NCI-H146 treated with DMSO at 0.1 percent for 48 hours (cell line): ENCODE results near the gene LTN1.

ENCODE experiments used
- DNase-seq: peaks from one replicate; lab custom pipeline; 2025; ENCODE audit not compliant: unreplicated experiment; lab: John Stamatoyannopoulos, UW

LTN1 gene

GRCh38 chr21:28883931-28884330, 108.7 kb downstream of the LTN1 start:
- DNase-seq = no peak

GRCh38 chr21:28882345-28882744, 110.3 kb downstream of the LTN1 start:
- no peak for DNase-seq
